Endothelial cell of umbilical vein (primary cell): ENCODE results near the gene RNF145. TPM values are rescaled to one million over a fixed set of nuclear protein-coding genes. Genes with fewer than 3 reads are reported as not detected.

Experiments
- BruUV-seq: library from RNA; stranded (reverse); fragments of 400-500 nt; replicated peaks from 2 replicates; lab custom pipeline; 2021; lab: Mats Ljungman, UMichigan
- CTCF ChIA-PET: fragments of 300-600, 350-600 bp; sonication (Branson Sonifier 250); formaldehyde crosslinking; loops from one replicate; lab custom pipeline; 2021; ENCODE audit warnings: antibody characterized with exemption, inconsistent platforms; lab: Charles Lee
- POLR2A ChIA-PET: fragments of 300-600, 350-600 bp; sonication (Branson Sonifier 250); formaldehyde crosslinking; loops from one replicate; lab custom pipeline; 2021; ENCODE audit warnings: antibody characterized with exemption, inconsistent platforms; lab: Charles Lee
- DNase-seq: peaks from one replicate; pipeline ENCODE4 v3.0.0-alpha.2; 2011; ENCODE audit warnings: low read depth, low spot score
- FAIRE-seq: peaks from 2 replicates; lab custom pipeline; 2011; peaks lifted over from hg19 to GRCh38; lab: Jason Lieb, UNC
- H2AFZ ChIP-seq: 2 replicates; pipeline ENCODE4 v1.6.0; 2012; ENCODE audit warnings: low read depth, low read length, control low read depth, inconsistent platforms
- H3K27ac ChIP-seq: 2 replicates; pipeline ENCODE4 v1.5.1; 2011; ENCODE audit warnings: low read depth, mild to moderate bottlenecking, control low read depth, low read length, moderate library complexity; ENCODE audit not compliant: insufficient read depth
- H3K27me3 ChIP-seq, 2 experiments: 2 replicates each; pipeline versions ENCODE4 v1.6.0 to v1.6.1; 2011; ENCODE audit warnings: low read length in 2 of 2, mixed read lengths in 1 of 2; ENCODE audit not compliant: control insufficient read depth in 2 of 2, insufficient read depth in 2 of 2
- H3K36me3 ChIP-seq, 2 experiments: 2 replicates in 1 of 2; 3 replicates in 1 of 2; pipeline ENCODE4 v1.5.1; 2011; ENCODE audit warnings: low read length in 2 of 2, mild to moderate bottlenecking in 1 of 2, moderate library complexity in 1 of 2; ENCODE audit not compliant: control insufficient read depth in 2 of 2, insufficient read depth in 2 of 2; ENCODE audit errors: extremely low read depth in 1 of 2
- H3K4me1 ChIP-seq: 3 replicates; pipeline ENCODE4 v1.5.1; 2011; ENCODE audit warnings: mild to moderate bottlenecking, low read length; ENCODE audit not compliant: control insufficient read depth, insufficient read depth; ENCODE audit errors: extremely low read depth
- H3K4me2 ChIP-seq: 2 replicates; pipeline ENCODE4 v1.6.1; 2011; ENCODE audit warnings: low read length, control low read depth, mixed read lengths; ENCODE audit not compliant: insufficient read depth
- H3K4me3 ChIP-seq, 3 experiments: fragments of 200-600 bp in 1 of 3; sonication (generic), shearing (Covaris generic) in 1 of 3; replicated peaks in 1 of 3; 2 replicates each; pipeline ENCODE4 v1.5.1; 2011 to 2016; ENCODE audit warnings: control low read depth in 3 of 3, low read length in 3 of 3, mild to moderate bottlenecking in 2 of 3, inconsistent platforms in 1 of 3, low read depth in 1 of 3, moderate library complexity in 1 of 3; ENCODE audit not compliant: insufficient read depth in 1 of 3
- H3K79me2 ChIP-seq: 2 replicates; pipeline ENCODE4 v1.6.0; 2012; ENCODE audit warnings: low read length, inconsistent platforms; ENCODE audit not compliant: control insufficient read depth, insufficient read depth
- H3K9ac ChIP-seq: replicated peaks from 2 replicates; pipeline ENCODE3; 2011; ENCODE audit warnings: low read length, control low read depth; ENCODE audit not compliant: insufficient read depth; ENCODE audit errors: extremely low read depth
- H3K9me1 ChIP-seq: replicated peaks from 3 replicates; pipeline ENCODE4 v1.6.0; 2011; ENCODE audit warnings: mild to moderate bottlenecking, low read length; ENCODE audit not compliant: control insufficient read depth, insufficient read depth; ENCODE audit errors: extremely low read depth
- H3K9me3 ChIP-seq: replicated peaks from 2 replicates; pipeline ENCODE4 v1.5.1; 2012; ENCODE audit warnings: low read length, inconsistent platforms; ENCODE audit not compliant: control insufficient read depth, insufficient read depth
- H4K20me1 ChIP-seq: replicated peaks from 2 replicates; pipeline ENCODE3; 2011; ENCODE audit warnings: mild to moderate bottlenecking, low read length; ENCODE audit not compliant: control insufficient read depth, insufficient read depth; ENCODE audit errors: extremely low read depth
- FOS ChIP-seq: IDR thresholded peaks from 2 replicates; pipeline ENCODE4 v1.6.1; 2011; ENCODE audit warnings: mild to moderate bottlenecking, low read length, moderate library complexity, borderline replicate concordance; ENCODE audit not compliant: insufficient read depth
- GATA2 ChIP-seq: IDR thresholded peaks from 2 replicates; pipeline ENCODE4 v1.7.0; 2011; ENCODE audit warnings: low read depth, mild to moderate bottlenecking, moderate library complexity, mixed read lengths, low read length; ENCODE audit not compliant: insufficient read length, insufficient read depth
- MYC ChIP-seq: IDR thresholded peaks from one replicate; pipeline ENCODE4 v1.6.1; 2011; ENCODE audit warnings: mild to moderate bottlenecking, low read depth, low read length
- POLR2A ChIP-seq: IDR thresholded peaks from 2 replicates; pipeline ENCODE4 v1.6.1; 2012; ENCODE audit warnings: low read depth, mild to moderate bottlenecking, control low read depth, low read length
- dilution Hi-C: fragments of 300-500 bp; cut with MboI; formaldehyde crosslinking; loops from one replicate; pipeline ENCODE4 v1.15.0; 2019; ENCODE audit warnings: low sequenced_read_pairs; ENCODE audit not compliant: extremely low pct_ligation_motif_present
- intact Hi-C: fragments of 100-400 bp; cut with micrococcal nuclease; formaldehyde crosslinking; loops from one replicate; pipeline ENCODE4 v1.10.0; 2022
- polyA plus RNA-seq, 4 experiments: library from polyadenylated mRNA; depleted of rRNA in 3 of 4; stranded (reverse) in 3 of 4; unstranded in 1 of 4; fragments of >200 nt; gene quantifications; 2 replicates each; pipeline versions ENCODE4 v1.2.1 to v1.2.3, GENCODE V29; 2011 to 2012; ENCODE audit warnings: missing spikeins in 1 of 4
- total RNA-seq: library from RNA; stranded (reverse); gene quantifications from 2 replicates; pipeline ENCODE4 v1.2.3, GENCODE V29; 2021
- TF ChIP-seq, protein P1 (sequence below): IDR thresholded peaks from 2 replicates; pipeline ENCODE4 v1.6.1; 2011; ENCODE audit not compliant: insufficient read depth, insufficient read length

The RNF145 gene
- total and polyA plus RNA-seq, 2 donors (not counting 3 experiments of a cell fraction or from before 2014, with no cell fraction given), result 39.4 to 62.3 TPM

GRCh38 chr5:159175547-159175946 is 33.8 kb downstream of the RNF145 start:
- CTCF ChIA-PET, result interaction anchor here (1.5 to 2.8 kb wide), 3 partner anchors 19 to 113 kb away, joined by 3 to 18 read pairs (median 4); no protein-coding TSS in a partner anchor
- DNase-seq, result peak; percentile 23

DNA sequence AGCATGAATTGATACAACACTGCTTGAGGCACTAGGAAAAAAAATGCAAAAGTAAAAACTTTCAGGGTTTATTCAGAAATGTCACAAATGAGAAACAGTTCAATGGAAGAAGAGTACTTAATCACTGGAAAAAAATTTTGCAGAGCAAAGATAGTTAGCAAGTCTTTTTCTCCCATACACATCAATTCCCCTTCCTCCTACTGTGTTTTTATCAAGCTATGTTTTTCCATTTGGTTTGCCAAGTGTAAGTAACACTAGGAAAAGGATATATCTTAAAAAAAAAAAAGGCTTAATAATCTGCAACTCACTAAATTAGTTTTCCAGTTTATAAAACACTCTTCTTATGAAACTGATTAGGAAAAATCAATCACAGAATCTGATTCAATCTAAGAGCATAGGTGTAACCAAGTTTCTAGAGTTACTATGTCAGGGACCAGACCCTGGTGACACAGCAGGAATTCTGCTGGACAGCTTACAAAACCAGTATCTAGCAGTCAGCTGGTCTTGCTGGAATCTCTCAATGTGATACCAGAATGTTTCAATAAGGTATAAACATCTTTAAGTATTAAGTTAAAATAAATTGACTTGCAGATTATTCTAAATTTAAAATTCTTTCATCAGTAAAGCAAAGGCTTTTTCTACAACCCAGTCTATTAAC is 34.7 kb downstream of the RNF145 start:
- no peaks in the 10 kb centered on the region for H3K36me3 ChIP-seq
- FAIRE-seq (no peak), DNase-seq (peak; percentile 37)
- no peak overlapping the region for H3K9ac ChIP-seq
- no peak overlapping the region for H2AFZ ChIP-seq
- H3K27me3 ChIP-seq, result no peaks in the 10 kb centered on the region
- TF ChIP-seq POLR2A, result no peak
- no peak for TF ChIP-seq GATA2
- TF ChIP-seq FOS, result no peak
- no peak for TF ChIP-seq MYC
- TF ChIP-seq, protein P1, sequence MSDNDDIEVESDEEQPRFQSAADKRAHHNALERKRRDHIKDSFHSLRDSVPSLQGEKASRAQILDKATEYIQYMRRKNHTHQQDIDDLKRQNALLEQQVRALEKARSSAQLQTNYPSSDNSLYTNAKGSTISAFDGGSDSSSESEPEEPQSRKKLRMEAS, result no peak
- dilution Hi-C loops, result no loop called here
- no peak overlapping the region for H3K27ac ChIP-seq
- peaks cover 15% of the 10 kb centered on the region for H3K4me1 ChIP-seq
- H3K9me1 ChIP-seq, result no peaks in the 10 kb centered on the region
- H4K20me1 ChIP-seq, result no peaks in the 10 kb centered on the region
- ChIA-PET POLR2A (no interaction called here), CTCF (interaction anchor here (1.5 to 2.8 kb wide), 3 partner anchors 18 to 114 kb away, joined by 3 to 18 read pairs (median 4); no protein-coding TSS in a partner anchor)
- BruUV-seq, result no TSS peak
- H3K4me3 ChIP-seq, result no peak overlapping the region
- intact Hi-C loops, result loop anchor here (10.0 kb wide), 1 partner anchor 830 kb away; the partner anchor contains the start of gene TTC1
- H3K4me2 ChIP-seq, result no peak overlapping the region
- no peaks in the 10 kb centered on the region for H3K9me3 ChIP-seq
- H3K79me2 ChIP-seq, result no peaks in the 10 kb centered on the region

More at GRCh38 chr5:159175547-159175946, 33.8 kb downstream of the RNF145 start:
- POLR2A ChIA-PET, result interaction anchor here (0.5 kb wide), 1 partner anchor 787 kb away, joined by 3 read pairs; no protein-coding TSS in a partner anchor
- Histone ChIP-seq H3K79me2 (no peaks in the 10 kb centered on the region), H3K9me3 (no peaks in the 10 kb centered on the region), H3K27me3 (no peaks in the 10 kb centered on the region), H3K9ac (no peak overlapping the region), H3K27ac (peak overlapping the region; percentile 42), H3K4me2 (no peak overlapping the region), H3K36me3 (no peaks in the 10 kb centered on the region), H3K9me1 (no peaks in the 10 kb centered on the region), H2AFZ (no peak overlapping the region), H4K20me1 (no peaks in the 10 kb centered on the region), H3K4me3 (no peak overlapping the region), H3K4me1 (peaks cover 24% of the 10 kb centered on the region)
- FAIRE-seq, result no peak
- dilution Hi-C loops, result no loop called here
- intact Hi-C loops, result loop anchor here (10.0 kb wide), 1 partner anchor 829 kb away; the partner anchor contains the start of gene TTC1
- BruUV-seq, result no TSS peak
- TF ChIP-seq GATA2 (peak; percentile 45), FOS (no peak)
